ENCODE measurements around the gene SKAP2. TPM values are rescaled to one million over a fixed set of nuclear protein-coding genes. Genes with fewer than 3 reads are reported as not detected.

SKAP2 gene
- polyA plus RNA-seq, 1 experiment: 2.7 TPM

DNA sequence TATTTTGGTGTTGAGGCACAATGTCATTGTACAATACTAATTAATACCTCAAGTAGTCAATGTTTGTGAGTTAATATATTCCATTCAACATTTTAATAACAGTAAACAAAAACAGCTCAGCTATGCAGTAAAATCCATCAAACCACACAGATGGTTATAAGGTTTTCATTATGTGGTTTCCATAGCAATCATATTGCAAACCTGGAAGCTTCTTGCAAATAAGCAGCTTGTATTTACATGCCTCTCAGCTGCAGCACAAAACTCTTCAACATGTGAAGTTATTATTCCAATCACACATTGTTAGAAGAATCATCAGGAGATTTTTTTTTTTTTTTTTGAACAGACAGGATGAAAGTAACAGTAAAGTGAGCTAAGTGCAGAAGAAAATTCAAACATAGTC lies 170.2 kb downstream of the SKAP2 start:
- H3K4me3 ChIP-seq (ENCODE audit: low read depth, low read length): no peak overlapping the region
- CTCF ChIA-PET: interaction anchor here (0.6 to 3.8 kb wide), 3 partner anchors 12 to 677 kb away, joined by 3 to 23 read pairs (median 5); no protein-coding TSS in a partner anchor
- TF ChIP-seq, protein P1, sequence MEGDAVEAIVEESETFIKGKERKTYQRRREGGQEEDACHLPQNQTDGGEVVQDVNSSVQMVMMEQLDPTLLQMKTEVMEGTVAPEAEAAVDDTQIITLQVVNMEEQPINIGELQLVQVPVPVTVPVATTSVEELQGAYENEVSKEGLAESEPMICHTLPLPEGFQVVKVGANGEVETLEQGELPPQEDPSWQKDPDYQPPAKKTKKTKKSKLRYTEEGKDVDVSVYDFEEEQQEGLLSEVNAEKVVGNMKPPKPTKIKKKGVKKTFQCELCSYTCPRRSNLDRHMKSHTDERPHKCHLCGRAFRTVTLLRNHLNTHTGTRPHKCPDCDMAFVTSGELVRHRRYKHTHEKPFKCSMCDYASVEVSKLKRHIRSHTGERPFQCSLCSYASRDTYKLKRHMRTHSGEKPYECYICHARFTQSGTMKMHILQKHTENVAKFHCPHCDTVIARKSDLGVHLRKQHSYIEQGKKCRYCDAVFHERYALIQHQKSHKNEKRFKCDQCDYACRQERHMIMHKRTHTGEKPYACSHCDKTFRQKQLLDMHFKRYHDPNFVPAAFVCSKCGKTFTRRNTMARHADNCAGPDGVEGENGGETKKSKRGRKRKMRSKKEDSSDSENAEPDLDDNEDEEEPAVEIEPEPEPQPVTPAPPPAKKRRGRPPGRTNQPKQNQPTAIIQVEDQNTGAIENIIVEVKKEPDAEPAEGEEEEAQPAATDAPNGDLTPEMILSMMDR (IDR thresholded peaks at IDR 0.05; ENCODE audit: insufficient read depth, low read depth, low read length): no peak
- no peaks in the 10 kb centered on the region for H3K27me3 ChIP-seq (ENCODE audit: control insufficient read depth, insufficient read depth, low read length)
- POLR2A ChIA-PET: interaction anchor here (0.7 kb wide), 1 partner anchor 30 kb away, joined by 7 read pairs; no protein-coding TSS in a partner anchor
- no peak for DNase-seq (ENCODE audit: low read depth)
- H3K36me3 ChIP-seq (ENCODE audit: control insufficient read depth, insufficient read depth, low read length): no peaks in the 10 kb centered on the region

DNA sequence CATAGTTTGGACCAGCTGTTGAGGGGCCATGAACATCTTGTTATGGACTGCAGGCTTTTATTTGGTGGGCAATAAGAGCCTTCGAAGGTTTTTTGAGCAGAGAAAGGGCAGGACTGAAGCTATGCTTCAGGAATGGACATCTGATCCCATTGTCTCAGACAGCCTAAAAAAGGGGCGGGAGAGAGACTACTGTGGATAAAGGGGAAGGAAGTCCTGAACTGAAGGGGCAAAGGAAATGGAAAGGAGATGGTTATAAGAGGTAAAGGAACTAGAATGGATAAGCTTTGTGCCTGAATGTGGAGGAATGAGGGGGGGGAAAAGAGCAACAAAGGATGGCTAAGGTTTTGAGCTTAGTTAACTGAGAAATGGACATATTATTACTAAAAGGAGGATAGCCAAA lies 172.5 kb downstream of the SKAP2 start:
- Histone ChIP-seq H3K4me3 (ENCODE audit: low read depth, low read length) (no peak overlapping the region), H3K27me3 (ENCODE audit: control insufficient read depth, insufficient read depth, low read length) (no peaks in the 10 kb centered on the region), H3K36me3 (ENCODE audit: control insufficient read depth, insufficient read depth, low read length) (no peaks in the 10 kb centered on the region)
- DNase-seq (ENCODE audit: low read depth): no peak
- ChIA-PET POLR2A (no interaction called here), CTCF (interaction anchor here (0.8 to 3.8 kb wide), 5 partner anchors 10 to 469 kb away, joined by 3 to 23 read pairs (median 5); partner anchors contain the start of gene HOXA5)
- TF ChIP-seq, protein P1 (IDR thresholded peaks at IDR 0.05; ENCODE audit: insufficient read depth, low read depth, low read length): no peak

DNA sequence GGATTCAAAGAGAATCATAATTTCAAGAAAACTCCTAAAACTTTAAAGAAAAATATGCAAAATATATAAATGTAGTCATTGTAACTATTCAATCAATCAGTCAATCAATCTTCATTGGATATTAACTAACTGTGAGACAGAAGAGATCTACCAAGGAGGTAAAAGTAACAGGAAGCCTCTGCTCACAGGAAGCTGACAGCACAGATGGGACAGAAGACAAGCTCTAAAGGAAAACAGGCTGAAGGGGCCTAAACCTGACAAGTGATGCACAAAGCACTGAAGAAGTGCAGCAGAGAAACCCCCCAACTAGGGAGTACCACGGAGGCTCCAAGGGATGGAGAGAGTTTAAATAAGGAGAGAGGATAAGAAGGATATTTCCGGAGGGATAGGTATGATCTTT lies 173.0 kb downstream of the SKAP2 start:
- Histone ChIP-seq H3K4me3 (ENCODE audit: low read depth, low read length) (no peak overlapping the region), H3K27me3 (ENCODE audit: control insufficient read depth, insufficient read depth, low read length) (no peaks in the 10 kb centered on the region), H3K36me3 (ENCODE audit: control insufficient read depth, insufficient read depth, low read length) (no peaks in the 10 kb centered on the region)
- CTCF ChIA-PET: interaction anchor here (0.6 to 3.8 kb wide), 7 partner anchors 9 to 469 kb away, joined by 3 to 23 read pairs (median 5); partner anchors contain the start of gene HOXA5
- POLR2A ChIA-PET: no interaction called here
- TF ChIP-seq, protein P1 (IDR thresholded peaks at IDR 0.05; ENCODE audit: insufficient read depth, low read depth, low read length): no peak
- no peak for DNase-seq (ENCODE audit: low read depth)

DNA sequence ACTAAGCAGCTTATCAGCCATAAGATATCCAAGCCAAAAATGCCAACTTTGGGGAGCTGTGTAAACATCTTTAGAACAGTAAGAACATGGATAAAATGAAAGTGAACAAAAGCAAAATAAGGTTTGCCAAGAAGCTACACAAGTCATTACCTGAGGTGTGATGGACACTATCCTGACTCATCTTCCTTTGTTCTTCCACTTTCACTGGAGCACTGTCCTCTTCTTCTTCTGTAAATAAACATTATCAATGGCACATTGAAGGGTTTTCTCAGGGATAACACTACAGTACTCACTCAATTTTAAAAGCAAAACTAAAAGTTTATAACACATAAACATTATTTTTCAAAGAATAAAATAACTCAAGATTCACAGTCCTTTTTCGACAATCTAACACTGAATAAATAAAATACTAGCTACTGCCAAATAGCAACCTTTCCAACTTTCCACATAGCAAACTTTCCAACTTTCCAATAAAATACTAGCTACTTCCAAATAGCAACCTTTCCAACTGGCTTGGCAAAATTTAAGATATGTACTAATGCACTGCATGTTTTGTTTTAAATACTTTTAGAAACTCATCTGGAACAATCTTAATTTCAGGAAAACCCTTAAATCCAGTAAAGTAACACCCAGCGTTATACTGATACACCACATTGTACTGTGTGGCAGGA lies 174.1 kb downstream of the SKAP2 start:
- no peak for DNase-seq (ENCODE audit: low read depth)

DNA sequence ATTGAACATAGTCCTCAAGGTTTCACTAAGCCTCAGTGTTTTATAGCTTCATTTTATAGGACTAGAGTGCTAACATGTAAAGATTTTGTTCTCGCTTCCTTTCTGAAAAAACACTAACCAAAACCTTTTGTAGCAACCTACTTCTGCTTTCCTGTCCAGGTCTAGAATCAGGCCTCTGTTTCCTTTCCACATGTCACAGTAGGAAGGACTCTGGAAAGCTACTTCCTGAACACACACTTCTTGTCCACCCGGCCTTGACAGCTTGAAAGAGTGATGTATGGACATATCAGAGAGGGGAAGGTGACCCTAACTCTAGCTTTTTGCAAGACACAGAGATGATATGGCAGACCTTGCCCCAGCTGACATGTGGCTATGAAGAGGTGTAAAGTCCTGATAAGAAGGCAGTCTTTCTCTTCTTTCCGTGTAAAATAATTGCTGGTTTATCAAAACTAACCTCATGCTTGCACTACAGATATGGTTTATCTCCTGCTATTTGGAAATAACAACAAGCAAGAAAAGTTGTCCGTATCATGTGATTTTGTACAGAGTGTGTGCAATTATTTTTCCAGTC lies 175.4 kb downstream of the SKAP2 start:
- Histone ChIP-seq H3K4me3 (ENCODE audit: low read depth, low read length) (no peak overlapping the region), H3K27me3 (ENCODE audit: control insufficient read depth, insufficient read depth, low read length) (no peaks in the 10 kb centered on the region), H3K36me3 (ENCODE audit: control insufficient read depth, insufficient read depth, low read length) (no peaks in the 10 kb centered on the region)
- POLR2A ChIA-PET: no interaction called here
- no peak for DNase-seq (ENCODE audit: low read depth)
- CTCF ChIA-PET: interaction anchor here (1.3 to 2.1 kb wide), 4 partner anchors 12 to 491 kb away, joined by 3 to 6 read pairs (median 4); no protein-coding TSS in a partner anchor
- TF ChIP-seq, protein P1 (IDR thresholded peaks at IDR 0.05; ENCODE audit: insufficient read depth, low read depth, low read length): no peak

More for the DNA sequence above, 174.1 kb downstream of the SKAP2 start:
- H3K27me3 ChIP-seq (ENCODE audit: control insufficient read depth, insufficient read depth, low read length): no peaks in the 10 kb centered on the region
- POLR2A ChIA-PET: no interaction called here
- CTCF ChIA-PET: interaction anchor here (0.7 to 2.3 kb wide), 7 partner anchors 9 to 489 kb away, joined by 3 to 7 read pairs (median 5); partner anchors contain the start of gene HOXA5
- no peak overlapping the region for H3K4me3 ChIP-seq (ENCODE audit: low read depth, low read length)
- TF ChIP-seq, protein P1 (IDR thresholded peaks at IDR 0.05; ENCODE audit: insufficient read depth, low read depth, low read length): no peak
- no peaks in the 10 kb centered on the region for H3K36me3 ChIP-seq (ENCODE audit: control insufficient read depth, insufficient read depth, low read length)
